Measurements from ENCODE around the gene STXBP4. TPM values are rescaled to one million over a fixed set of nuclear protein-coding genes. Genes with fewer than 3 reads are reported as not detected.

The STXBP4 gene
- total RNA-seq, 1 experiment from 2014 or later, result 16.5 TPM

DNA sequence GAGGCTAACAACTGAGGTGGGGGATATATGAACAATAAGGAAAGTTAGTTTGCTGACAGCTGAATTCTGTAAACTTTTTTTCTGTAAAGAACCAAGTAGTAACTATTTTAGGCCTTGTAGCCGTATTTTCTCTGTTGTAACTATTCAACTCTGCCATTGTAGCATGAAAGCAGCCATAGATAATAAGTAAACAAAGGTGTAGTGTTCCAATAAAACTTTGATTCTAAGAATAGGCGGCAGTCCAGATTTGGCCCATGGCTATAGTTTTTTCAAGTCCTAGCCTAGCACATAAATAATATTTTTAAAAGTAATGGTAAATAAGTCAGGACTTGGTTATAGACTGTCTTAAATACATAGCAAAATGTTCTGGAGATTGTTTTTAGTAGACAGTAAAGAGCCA, 142.0 kb downstream of the STXBP4 start:
- Histone ChIP-seq H3K23ac (ENCODE audit: insufficient read length, low read depth, low read length) (no peak overlapping the region), H2BK12ac (ENCODE audit: insufficient read length, low read depth, low read length) (no peak overlapping the region), H3T11ph (ENCODE audit: low read length) (no peak overlapping the region), H3K4ac (ENCODE audit: low read depth, low read length) (no peak overlapping the region), H4K5ac (ENCODE audit: insufficient read length, low read depth, low read length) (no peak overlapping the region), H3K4me2 (ENCODE audit: insufficient read depth, insufficient read length, low read length) (no peak overlapping the region), H3K79me1 (ENCODE audit: insufficient read depth, low read depth, low read length, poor library complexity, severe bottlenecking) (no peaks in the 10 kb centered on the region), H3K27ac (ENCODE audit: insufficient read length, low read depth, low read length) (no peak overlapping the region), H3K23me2 (ENCODE audit: insufficient read length, low read depth, low read length, poor library complexity, severe bottlenecking) (no peaks in the 10 kb centered on the region), H2AK5ac (ENCODE audit: insufficient read length, low read length) (no peak overlapping the region), H3K27me3 (ENCODE audit: insufficient read depth, low read length) (no peaks in the 10 kb centered on the region), H3K4me1 (ENCODE audit: insufficient read depth, low read length) (no peaks in the 10 kb centered on the region), H2BK5ac (ENCODE audit: insufficient read length, low read length) (no peak overlapping the region), H2BK15ac (ENCODE audit: low read depth, low read length) (no peak overlapping the region), H4K8ac (replicated peaks; ENCODE audit: insufficient read length, low read depth, low read length) (no peak overlapping the region), H2AFZ (ENCODE audit: low read length) (no peak overlapping the region), H3K56ac (ENCODE audit: insufficient read length, low read depth, low read length) (no peak overlapping the region), H4K91ac (ENCODE audit: insufficient read length, low read depth, low read length) (no peak overlapping the region), H4K20me1 (ENCODE audit: control insufficient read depth, insufficient read depth, insufficient read length) (no peaks in the 10 kb centered on the region), H3K79me2 (ENCODE audit: insufficient read depth, low read length) (no peaks in the 10 kb centered on the region; the same call in 1 of the 2 replicates), H3K18ac (ENCODE audit: insufficient read length, low read depth, low read length) (no peak overlapping the region), H2BK120ac (ENCODE audit: low read depth, low read length, poor library complexity, severe bottlenecking) (no peak overlapping the region), H3K9me3 (ENCODE audit: control insufficient read depth, low read depth, low read length) (no peaks in the 10 kb centered on the region), H3K14ac (ENCODE audit: insufficient read depth, low read length) (no peak overlapping the region), H3K9ac (ENCODE audit: extremely low read depth, insufficient read length, low read length) (no peak overlapping the region), H2BK20ac (ENCODE audit: low read depth, low read length, poor library complexity, severe bottlenecking) (no peak overlapping the region)
- no peak overlapping the region for H3K4me3 Mint-ChIP-seq
- TF ChIP-seq, protein P1, sequence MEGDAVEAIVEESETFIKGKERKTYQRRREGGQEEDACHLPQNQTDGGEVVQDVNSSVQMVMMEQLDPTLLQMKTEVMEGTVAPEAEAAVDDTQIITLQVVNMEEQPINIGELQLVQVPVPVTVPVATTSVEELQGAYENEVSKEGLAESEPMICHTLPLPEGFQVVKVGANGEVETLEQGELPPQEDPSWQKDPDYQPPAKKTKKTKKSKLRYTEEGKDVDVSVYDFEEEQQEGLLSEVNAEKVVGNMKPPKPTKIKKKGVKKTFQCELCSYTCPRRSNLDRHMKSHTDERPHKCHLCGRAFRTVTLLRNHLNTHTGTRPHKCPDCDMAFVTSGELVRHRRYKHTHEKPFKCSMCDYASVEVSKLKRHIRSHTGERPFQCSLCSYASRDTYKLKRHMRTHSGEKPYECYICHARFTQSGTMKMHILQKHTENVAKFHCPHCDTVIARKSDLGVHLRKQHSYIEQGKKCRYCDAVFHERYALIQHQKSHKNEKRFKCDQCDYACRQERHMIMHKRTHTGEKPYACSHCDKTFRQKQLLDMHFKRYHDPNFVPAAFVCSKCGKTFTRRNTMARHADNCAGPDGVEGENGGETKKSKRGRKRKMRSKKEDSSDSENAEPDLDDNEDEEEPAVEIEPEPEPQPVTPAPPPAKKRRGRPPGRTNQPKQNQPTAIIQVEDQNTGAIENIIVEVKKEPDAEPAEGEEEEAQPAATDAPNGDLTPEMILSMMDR (conservative IDR thresholded peaks at IDR 0.05), result no peak
- no CpG with 5 or more reads among the region's 2 CpGs for WGBS (ENCODE audit: extremely low coverage, insufficient read length, low lambda C conversion rate)
- H3K4me1 Mint-ChIP-seq, result no peaks in the 10 kb centered on the region; a peak in 1 of 4 replicates
- DNase-seq, result no peak
- H3K36me3 Mint-ChIP-seq (ENCODE audit: insufficient read depth in 1 of 3, low read depth in 3 of 3), result peaks cover 2 to 9% (median 3%) of the 10 kb centered on the region in 3 experiments; a peak in 5 of 7 replicates
- H3K27ac Mint-ChIP-seq, result no peak overlapping the region
- peaks cover 7 to 11% of the 10 kb centered on the region in 2 experiments for H3K9me3 Mint-ChIP-seq
- no peaks in the 10 kb centered on the region for H3K27me3 Mint-ChIP-seq (ENCODE audit: low read depth)

All from H9 (cell line).